Measurements from ENCODE around the gene KIAA1671.

The KIAA1671 gene

GRCh38 chr22:25142102-25142501 lies 189.6 kb downstream of the KIAA1671 start:
- H3K4me3 ChIP-seq (replicated peaks in 1 of 2; ENCODE audit: low read depth in 2 of 2, low read length in 2 of 2) = no peak overlapping the region
- TF ChIP-seq CTCF (IDR thresholded peaks at IDR 0.05; ENCODE audit: low read depth, low read length) = no peak
- DNase-seq (ENCODE audit: low read depth in 2 of 2) = no peak

- no peak for TF ChIP-seq CTCF (IDR thresholded peaks at IDR 0.05; ENCODE audit: low read depth, low read length)
- no peak overlapping the region for H3K4me3 ChIP-seq (replicated peaks in 1 of 2; ENCODE audit: low read depth in 2 of 2, low read length in 2 of 2)
- peak in 1 of 2 donors; percentile 41 for DNase-seq (ENCODE audit: low read depth in 2 of 2)
These were observed 190.9 kb downstream of the KIAA1671 start for GRCh38 chr22:25143156-25144076.

- no peak overlapping the region for H3K4me3 ChIP-seq (replicated peaks in 1 of 2; ENCODE audit: low read depth in 2 of 2, low read length in 2 of 2)
- no peak for DNase-seq (ENCODE audit: low read depth in 2 of 2)
- no peak for TF ChIP-seq CTCF (IDR thresholded peaks at IDR 0.05; ENCODE audit: low read depth, low read length)
These were observed 192.0 kb downstream of the KIAA1671 start for GRCh38 chr22:25144522-25144921.

- H3K4me3 ChIP-seq (replicated peaks in 1 of 2; ENCODE audit: low read depth in 2 of 2, low read length in 2 of 2) = no peak overlapping the region
- DNase-seq (ENCODE audit: low read depth in 2 of 2) = peak in 1 of 2 donors; percentile 16
- no peak for TF ChIP-seq CTCF (IDR thresholded peaks at IDR 0.05; ENCODE audit: low read depth, low read length)
These were observed 193.8 kb downstream of the KIAA1671 start for GRCh38 chr22:25146307-25146706.

GRCh38 chr22:25146906-25147641 lies 194.6 kb downstream of the KIAA1671 start:
- H3K4me3 ChIP-seq (replicated peaks in 1 of 2; ENCODE audit: low read depth in 2 of 2, low read length in 2 of 2) = no peak overlapping the region
- TF ChIP-seq CTCF (IDR thresholded peaks at IDR 0.05; ENCODE audit: low read depth, low read length) = no peak
- no peak for DNase-seq (ENCODE audit: low read depth in 2 of 2)

GRCh38 chr22:25147642-25147928 lies 195.1 kb downstream of the KIAA1671 start:
- DNase-seq (ENCODE audit: low read depth in 2 of 2) = no peak
- TF ChIP-seq CTCF (IDR thresholded peaks at IDR 0.05; ENCODE audit: low read depth, low read length) = no peak
- H3K4me3 ChIP-seq (replicated peaks in 1 of 2; ENCODE audit: low read depth in 2 of 2, low read length in 2 of 2) = no peak overlapping the region
